Inferior parietal cortex (tissue), 1 donor: ENCODE results near the gene CLEC20A.
A peak's percentile ranks its signal among the peaks of the same experiment; 100 is the strongest.

Source experiments
- DNase-seq: peaks from one replicate; pipeline ENCODE4 v3.0.0-alpha.2; 2016; ENCODE audit errors: extremely low spot score

Gene CLEC20A

DNA sequence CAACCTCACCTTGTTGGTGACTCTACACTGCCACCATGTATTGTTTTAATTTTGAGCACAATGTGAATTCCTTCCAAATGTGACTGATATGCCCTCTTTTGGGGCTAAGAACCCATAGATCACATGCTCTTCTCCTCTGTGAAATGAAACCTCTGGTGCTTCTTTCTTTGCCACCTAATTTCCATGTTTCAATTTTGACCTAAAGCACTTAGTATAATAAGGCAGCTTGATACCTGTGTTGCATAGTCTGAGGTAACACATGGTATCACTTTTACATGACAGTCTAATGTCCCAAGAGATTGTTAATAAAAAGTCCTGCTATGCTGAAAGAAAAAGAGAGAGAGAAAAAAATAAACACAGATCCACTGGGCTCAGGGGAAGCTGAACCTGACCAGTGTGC is 24.2 kb downstream of the CLEC20A start:
- no peak for DNase-seq

DNA sequence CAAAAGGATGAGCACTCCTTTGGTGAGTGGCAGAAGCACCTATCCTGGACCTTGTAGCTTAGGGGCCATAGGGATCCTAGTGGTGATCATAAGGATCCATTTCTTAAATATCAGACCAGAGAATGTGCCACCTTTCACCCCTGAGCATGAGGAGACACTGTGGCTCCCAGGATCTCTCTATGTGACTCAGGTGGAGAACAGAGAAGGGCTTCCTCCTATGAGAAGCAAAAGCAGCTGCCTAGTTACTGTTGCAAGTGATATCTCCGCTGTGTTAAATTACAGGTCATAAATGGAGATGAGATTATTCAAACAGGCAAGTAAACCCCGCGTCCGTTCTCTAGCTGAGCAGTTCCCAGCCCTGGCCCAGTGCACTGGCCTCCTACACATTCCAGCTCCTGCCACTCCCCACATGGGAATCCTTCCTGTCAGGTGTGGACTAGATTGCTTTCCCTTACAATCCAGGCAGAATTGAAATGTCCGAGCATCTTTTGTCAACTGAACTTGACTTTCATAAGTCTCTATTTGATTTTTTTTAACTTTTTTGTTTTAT is 26.3 kb downstream of the CLEC20A start:
- no peak for DNase-seq

DNA sequence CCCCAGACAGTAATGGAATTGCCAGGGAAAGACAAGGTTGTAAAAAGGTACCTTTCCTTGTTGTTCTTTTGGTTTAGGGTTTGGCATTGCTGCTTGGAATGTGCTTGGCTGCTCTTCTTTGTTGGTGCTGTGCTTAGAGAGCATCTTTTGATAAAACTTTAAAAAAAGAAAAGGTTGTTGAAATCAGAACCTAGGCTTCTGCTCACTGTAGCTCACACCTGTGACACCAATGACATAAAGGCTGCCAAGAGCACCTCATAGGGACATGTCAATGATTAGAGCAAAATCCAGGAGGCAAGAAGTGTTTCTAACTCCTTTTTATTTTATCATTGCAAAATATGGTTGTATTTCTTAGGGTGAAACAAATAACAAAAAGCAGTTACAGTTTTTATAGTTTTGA is 28.9 kb downstream of the CLEC20A start:
- no peak for DNase-seq

DNA sequence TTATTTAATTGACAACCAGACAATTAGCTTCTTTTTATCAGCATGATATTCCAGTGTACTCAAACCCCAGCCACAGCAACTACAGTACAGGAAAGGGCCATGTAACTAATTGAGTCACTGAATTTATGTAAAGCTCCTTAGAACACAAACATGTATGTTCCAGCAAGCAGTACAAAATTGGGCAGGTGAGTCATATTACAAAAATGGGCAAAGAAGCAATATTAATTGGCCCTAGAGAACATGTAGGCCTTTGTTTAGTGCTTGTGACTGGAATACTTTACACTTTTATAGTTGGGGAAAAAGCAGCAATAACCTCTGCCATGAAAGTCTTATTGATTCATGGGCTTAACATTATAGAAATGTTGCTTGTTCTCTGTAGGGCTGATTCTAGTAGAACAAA is 31.8 kb downstream of the CLEC20A start:
- DNase-seq = no peak

DNA sequence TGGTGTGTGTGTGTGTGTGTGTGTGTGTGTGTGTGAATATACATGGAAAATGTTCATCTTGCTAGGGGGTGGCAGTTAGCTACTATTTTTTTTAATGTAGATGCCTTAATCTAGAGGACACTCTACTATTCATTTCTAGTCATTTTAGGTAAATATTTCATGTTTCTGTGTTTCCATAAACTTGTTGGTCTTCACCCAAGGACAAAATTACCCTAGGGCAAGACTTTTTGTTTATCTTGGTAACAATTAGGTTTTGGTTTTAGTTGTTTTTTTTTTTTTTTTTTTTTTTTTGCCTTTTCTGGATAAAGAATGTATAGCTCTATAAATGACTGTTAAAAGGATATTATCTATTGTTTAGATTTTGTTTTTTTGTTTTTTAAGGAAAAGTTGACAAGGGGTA is 32.2 kb downstream of the CLEC20A start:
- no peak for DNase-seq

DNA sequence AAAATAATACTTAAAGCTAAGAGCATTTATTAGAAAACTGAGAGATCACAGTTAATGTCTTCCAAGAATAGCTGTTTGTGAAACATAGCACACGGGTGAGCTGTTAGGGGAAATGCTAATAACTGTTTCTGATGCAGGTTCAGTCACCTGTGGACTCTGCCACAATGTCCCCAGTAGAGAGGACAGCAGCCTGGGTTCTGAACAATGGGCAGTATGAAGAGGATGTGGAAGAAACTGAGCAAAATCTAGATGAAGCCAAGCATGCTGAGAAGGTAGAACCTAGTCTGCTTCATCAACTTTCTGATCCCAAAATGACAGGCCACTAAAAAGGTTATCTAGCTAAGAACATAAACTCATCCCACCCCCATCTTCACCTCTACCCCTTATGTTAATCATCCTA is 32.6 kb downstream of the CLEC20A start:
- no peak for DNase-seq

DNA sequence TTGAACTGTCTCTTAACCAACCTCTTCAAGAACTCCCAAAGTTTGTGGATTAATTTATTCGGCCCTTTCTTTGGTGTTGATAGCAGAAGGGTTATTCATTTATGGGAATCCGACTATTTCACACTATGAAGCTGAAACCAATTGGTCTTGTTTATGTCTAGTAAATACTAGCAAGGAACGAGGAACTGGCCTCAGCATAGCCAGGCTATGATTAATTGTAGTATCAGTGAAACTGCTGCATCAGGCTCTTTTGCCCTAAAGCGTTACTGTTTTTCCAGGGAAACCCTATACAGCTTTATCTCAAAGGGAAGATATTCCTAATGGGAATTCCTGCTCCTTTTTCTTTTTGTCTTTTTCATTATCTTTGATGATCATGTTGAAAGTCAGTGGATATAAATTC is 35.1 kb downstream of the CLEC20A start:
- no peak for DNase-seq

DNA sequence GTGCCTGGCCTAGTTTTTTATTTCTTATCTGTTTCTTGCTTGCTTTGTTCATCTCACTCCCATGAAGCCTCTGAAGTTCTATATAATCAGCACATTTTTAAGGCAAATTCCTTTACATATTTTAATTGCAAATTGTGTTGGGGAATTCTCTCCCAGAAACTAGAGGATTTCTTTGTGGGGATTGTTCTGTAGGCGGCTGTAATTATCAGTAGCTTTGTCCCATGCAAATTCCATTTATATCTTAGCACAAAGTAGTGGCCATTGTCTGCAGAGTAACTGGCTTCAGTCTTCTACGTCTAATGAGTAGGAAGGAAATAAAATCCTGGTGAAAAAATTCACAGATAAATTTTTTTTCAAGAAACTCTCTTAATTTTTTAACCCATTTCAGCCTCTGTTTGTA is 35.7 kb downstream of the CLEC20A start:
- DNase-seq = no peak

DNA sequence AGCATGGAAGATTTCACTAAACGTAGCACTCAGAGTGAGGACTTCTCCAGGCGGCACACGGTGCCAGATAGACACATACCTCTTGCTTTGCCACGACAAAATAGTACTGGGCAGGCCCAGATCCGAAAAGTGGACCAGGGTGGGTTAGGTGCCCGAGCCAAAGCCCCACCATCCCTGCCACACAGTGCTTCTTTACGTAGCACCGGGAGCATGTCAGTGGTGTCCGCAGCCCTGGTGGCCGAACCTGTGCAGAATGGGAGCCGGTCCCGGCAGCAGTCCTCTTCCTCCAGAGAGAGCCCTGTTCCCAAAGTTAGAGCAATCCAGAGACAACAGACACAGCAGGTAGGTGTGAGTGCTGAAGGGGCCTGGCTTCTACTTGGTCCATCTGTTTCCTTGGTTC is 38.6 kb downstream of the CLEC20A start:
- DNase-seq = no peak

DNA sequence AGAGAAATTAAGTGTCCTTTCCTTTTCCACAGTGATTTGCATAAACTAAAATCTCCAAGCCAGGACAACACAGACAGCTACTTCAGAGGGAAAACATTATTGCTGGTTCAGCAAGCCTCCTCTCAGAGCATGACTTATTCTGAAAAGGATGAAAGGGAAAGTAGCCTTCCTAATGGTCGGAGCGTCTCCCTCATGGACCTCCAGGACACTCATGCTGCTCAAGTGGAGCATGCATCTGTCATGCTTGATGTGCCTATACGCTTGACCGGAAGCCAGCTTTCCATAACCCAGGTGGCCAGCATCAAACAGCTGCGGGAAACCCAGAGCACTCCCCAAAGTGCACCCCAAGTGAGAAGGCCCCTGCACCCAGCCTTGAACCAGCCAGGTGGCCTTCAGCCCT is 39.1 kb downstream of the CLEC20A start:
- DNase-seq = no peak

DNA sequence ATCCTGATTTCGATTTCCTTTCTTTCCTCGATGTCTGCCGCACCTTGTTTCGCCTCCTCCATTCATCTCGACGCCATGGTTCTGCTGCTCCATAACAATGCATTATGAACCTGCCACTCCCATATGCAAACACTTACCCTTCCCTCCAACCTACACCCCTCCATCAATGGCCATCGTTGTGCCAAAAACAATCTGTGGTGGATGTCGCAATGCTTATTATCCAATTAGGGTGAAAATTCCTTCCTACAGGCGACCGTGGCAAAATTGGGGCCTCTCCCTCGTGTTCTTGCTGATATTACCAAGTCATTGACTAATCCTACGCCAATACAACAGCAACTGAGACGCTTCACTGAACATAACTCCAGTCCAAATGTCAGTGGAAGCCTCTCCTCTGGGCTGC is 40.3 kb downstream of the CLEC20A start:
- DNase-seq = no peak

DNA sequence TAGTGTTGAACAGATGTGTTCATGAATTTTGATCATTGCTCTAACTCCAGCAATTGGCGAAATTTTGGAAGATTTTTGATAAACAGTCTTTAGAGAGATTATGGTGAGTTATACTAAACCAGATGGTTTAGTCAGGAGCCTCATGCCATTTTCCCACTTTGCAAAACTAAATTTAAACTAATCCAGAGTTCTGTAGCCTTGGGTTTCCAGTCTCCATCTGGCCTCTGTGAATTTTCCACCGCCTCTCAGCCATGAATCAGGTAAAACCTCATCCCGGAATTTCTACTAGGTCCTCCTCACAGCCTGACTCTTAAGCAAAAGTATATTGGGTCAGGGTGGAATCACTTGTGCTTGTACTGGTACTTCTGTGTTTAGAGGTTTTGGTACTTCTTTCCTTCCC is 44.8 kb downstream of the CLEC20A start:
- peak; percentile 20 for DNase-seq

DNA sequence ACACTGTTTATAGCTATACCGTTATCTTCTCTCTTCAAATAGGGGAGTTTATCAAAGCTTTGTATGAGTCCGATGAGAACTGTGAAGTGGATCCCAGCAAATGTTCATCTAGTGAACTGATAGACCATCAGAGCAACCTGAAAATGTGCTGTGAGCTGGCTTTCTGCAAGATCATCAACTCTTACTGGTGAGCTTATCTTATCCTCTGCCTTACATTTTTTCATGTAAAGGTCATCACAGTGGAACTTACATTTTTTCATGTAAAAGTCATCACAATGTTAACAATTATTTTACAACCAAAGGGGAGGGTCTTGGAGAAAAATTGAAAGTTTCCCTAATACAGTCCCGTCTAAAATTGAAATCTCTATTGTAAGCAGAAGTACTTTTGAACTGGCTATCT is 45.2 kb downstream of the CLEC20A start:
- no peak for DNase-seq

DNA sequence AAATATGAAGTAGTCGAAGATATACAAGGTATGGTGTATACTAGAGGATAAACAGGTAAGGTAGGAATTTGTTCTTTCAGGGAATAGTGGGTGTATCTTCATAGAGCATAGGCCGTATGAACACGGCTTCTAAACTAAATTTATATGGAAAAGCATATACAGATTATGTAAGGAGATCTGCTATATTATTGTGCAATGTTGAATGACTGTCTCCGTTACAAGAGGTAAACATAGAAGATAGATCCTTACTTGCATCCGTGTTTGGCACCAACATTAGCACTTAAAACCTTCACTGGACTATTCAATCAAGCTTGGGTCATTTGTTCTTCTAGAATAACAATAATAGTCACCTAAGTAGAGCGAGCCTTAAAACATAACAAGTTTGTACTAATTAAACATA is 45.9 kb downstream of the CLEC20A start:
- DNase-seq = no peak

DNA sequence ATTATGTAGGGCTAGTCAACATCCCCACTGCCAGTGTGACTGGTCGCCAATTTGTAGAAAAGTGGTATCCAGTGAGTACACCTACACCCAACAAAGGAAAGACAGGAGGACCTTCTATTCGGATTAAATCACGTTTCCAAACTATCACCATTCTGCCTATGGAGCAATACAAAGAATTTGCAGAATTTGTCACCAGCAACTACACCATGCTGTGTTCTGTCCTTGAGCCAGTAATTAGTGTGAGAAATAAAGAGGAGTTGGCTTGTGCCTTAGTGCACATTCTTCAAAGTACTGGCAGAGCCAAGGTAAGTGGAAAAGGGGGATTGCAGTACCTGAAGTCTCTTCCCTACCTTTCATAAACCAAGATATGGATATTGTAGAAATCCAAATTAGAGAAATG is 53.8 kb downstream of the CLEC20A start:
- DNase-seq = no peak

DNA sequence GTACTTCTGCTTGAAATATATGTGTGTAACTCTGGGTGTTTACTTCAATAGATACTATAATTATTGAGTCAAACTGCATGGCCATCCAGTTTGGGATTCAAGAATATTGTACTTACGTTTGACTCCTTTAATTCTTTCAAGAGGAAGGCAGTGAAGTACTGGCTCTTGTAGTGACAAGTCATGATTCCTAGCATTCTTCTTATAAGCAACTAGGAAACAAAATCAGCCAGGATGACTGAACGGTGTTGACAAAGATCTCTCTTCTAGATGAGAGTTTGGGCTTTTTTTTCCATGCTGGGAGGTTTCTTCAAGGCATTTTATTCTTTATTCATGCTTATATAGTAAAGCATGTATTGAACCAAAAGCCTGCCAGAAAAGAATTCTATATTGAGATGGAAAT is 58.3 kb downstream of the CLEC20A start:
- DNase-seq = no peak

DNA sequence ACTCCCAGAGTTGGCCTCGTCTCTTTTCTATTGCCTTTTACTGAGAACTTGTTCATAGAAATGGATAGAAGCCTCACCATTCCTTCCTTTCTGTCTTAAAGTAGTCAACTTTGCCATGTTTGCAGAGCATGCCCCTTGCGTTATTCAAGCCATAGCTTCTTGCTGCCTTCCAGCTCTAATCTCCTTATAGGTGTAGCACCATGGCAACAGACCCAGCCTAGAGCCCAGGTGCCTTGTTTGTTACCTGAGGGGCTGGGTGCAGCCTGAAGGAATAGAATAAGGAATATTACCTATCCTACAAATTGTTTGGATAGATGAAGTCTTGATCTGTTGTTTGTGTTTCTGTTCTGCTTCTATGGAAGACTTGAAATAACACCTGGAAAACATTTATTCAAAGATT is 59.9 kb downstream of the CLEC20A start:
- no peak for DNase-seq

DNA sequence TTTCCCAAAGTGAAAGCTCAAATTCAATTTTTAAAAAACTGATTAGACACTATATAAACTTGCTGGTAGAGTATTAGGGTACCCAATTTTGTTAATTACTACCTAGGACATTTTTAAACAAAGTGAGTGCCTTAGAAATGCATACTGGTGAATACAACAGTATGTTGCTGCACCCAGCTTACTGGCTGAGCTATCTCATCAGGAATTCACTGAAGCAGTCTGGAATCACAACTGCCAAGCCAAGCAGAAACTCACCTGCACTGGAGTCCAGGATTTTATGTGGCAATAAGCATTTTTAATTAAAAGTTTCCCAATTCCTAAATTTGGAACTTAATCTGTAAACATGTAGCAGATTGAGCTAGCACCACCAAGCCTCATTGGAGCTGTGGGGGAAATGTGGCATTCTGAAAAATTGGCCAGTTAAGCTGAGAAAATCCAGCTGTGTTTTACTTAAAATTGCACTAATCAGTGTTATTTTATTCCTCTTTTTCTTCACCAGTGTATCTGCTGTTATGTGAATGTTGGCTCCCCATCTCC is 61.8 kb downstream of the CLEC20A start:
- no peak for DNase-seq

DNA sequence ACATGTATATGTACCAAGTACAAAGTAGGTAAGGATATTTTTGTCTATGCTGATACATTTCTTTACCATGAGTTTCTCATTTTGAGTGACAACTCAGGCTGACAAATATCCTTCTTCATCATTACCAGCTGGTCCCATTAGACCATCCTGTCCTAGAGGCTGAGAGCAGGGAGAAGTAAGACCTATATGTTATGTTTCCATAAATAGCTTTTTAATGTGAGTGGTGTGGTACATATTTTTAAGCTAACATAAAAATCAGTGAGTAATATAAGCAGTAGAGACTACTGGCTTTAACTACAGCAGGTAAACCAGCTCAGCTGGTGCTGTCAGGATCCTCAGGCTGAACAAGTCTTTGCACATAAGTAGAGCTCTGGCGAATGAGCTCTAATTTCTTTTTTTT is 62.4 kb downstream of the CLEC20A start:
- DNase-seq = no peak
